Measurements from ENCODE around the gene GAL3ST3. TPM values are rescaled to one million over a fixed set of nuclear protein-coding genes. Genes with fewer than 3 reads are reported as not detected.
A peak's percentile ranks its signal among the peaks of the same experiment; 100 is the strongest.

GAL3ST3 gene
- total RNA-seq, 4 donors from 2014 or later = not detected

DNA sequence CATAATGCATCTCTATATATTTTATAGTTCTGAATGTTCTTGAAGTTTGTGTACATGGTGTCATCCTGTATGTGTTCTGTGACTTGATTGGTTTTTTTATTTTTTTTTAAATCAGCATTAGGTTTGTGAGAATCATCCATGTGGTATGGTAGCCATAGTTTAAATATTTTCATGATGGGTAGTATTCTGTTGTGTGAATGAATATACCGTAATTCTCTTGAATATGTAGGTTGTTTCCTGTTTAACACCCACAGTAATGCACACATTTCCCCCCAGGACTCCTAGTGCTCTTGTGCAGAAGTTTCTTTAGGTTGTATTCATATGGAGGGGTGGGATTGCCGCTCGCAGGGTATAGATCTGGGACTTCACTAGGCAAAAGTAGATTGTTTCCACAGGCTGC, 23.1 kb upstream of the GAL3ST3 start:
- TF ChIP-seq POLR2A (IDR thresholded peaks at IDR 0.05) (no peak), POLR2AphosphoS5 (IDR thresholded peaks at IDR 0.05) (no peak), EP300 (IDR thresholded peaks at IDR 0.05) (no peak)
- TF ChIP-seq, protein P1, sequence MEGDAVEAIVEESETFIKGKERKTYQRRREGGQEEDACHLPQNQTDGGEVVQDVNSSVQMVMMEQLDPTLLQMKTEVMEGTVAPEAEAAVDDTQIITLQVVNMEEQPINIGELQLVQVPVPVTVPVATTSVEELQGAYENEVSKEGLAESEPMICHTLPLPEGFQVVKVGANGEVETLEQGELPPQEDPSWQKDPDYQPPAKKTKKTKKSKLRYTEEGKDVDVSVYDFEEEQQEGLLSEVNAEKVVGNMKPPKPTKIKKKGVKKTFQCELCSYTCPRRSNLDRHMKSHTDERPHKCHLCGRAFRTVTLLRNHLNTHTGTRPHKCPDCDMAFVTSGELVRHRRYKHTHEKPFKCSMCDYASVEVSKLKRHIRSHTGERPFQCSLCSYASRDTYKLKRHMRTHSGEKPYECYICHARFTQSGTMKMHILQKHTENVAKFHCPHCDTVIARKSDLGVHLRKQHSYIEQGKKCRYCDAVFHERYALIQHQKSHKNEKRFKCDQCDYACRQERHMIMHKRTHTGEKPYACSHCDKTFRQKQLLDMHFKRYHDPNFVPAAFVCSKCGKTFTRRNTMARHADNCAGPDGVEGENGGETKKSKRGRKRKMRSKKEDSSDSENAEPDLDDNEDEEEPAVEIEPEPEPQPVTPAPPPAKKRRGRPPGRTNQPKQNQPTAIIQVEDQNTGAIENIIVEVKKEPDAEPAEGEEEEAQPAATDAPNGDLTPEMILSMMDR (IDR thresholded peaks at IDR 0.05) = no peak
- DNase-seq (ENCODE audit: low spot score in 2 of 2) = no peak
- Histone ChIP-seq H3K4me3 (no peak overlapping the region), H3K27me3 (no peaks in the 10 kb centered on the region), H3K36me3 (peaks cover 11% of the 10 kb centered on the region), H3K4me1 (peaks cover 43% of the 10 kb centered on the region), H3K9me3 (no peaks in the 10 kb centered on the region), H3K27ac (no peak overlapping the region)
- WGBS = 85% methylated on average over 3 of the region's 3 CpGs

DNA sequence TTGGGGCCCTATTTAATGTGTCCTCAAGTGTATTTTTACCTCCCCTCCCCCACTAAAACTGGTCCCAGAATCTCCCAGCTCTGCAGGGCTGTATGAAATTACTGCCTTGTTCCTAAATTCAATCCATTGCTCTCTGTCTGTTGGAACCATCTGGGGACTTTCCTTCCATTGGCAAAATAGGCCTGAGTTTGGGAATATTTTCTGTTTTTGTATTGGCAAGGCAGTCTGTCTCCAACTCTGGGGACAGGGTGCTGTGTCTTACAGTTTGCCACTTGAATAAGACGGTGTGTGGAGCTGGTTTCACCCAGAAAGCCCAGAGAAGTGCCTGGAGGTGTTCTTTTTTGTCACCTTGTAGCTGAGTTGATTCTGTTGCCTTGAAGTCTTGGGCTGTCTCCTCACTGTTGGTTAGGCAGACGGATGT, 22.4 kb upstream of the GAL3ST3 start:
- Histone ChIP-seq H3K27me3 (no peaks in the 10 kb centered on the region), H3K36me3 (peaks cover 18% of the 10 kb centered on the region), H3K4me3 (peak overlapping the region; percentile 88), H3K27ac (peak overlapping the region; percentile 96), H3K9me3 (no peaks in the 10 kb centered on the region), H3K4me1 (peaks cover 43% of the 10 kb centered on the region)
- no peak for DNase-seq (ENCODE audit: low spot score in 2 of 2)
- no peak for TF ChIP-seq POLR2AphosphoS5 (IDR thresholded peaks at IDR 0.05)
- TF ChIP-seq, protein P1 (IDR thresholded peaks at IDR 0.05) = no peak
- no peak for TF ChIP-seq POLR2A (IDR thresholded peaks at IDR 0.05)
- no peak for TF ChIP-seq EP300 (IDR thresholded peaks at IDR 0.05)
- WGBS = 30% methylated on average over 2 of the region's 2 CpGs

DNA sequence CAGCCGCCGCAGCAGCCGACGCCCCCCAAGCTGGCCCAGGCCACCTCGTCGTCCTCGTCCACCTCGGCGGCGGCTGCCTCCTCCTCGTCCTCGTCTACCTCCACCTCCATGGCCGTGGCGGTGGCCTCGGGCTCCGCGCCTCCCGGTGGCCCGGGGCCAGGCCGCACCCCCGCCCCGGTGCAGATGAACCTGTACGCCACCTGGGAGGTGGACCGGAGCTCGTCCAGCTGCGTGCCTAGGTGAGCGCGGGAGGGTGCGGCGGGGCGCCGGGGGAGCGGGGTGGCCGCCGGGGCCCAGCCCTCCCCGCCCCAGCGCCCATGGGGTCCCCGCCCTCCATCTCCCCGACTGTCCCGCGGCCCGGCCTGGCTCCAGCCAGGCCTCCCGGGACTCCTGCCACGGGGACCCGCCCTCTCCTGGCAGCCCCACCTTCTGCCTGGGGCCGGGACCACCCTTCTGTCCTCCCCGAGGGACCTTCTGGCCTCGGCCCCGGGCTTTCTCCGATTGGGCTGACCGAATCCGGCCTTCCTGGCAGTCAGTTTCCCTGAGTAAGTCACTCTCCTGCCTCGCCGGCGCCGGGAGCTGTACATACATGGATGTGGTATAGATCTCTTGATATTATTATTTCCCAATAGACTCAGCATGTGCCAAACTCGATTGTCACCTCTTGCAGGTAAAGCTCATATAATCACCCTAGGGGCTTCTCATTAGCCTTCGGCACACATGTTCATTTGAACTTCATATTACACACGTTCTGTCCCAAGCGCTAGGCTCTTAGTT, 21.8 kb upstream of the GAL3ST3 start:
- WGBS = 1% methylated on average over 37 of the region's 60 CpGs
- peak; percentile 85 to 89 for DNase-seq (ENCODE audit: low spot score in 2 of 2)
- H3K36me3 ChIP-seq = peaks cover 24% of the 10 kb centered on the region

DNA sequence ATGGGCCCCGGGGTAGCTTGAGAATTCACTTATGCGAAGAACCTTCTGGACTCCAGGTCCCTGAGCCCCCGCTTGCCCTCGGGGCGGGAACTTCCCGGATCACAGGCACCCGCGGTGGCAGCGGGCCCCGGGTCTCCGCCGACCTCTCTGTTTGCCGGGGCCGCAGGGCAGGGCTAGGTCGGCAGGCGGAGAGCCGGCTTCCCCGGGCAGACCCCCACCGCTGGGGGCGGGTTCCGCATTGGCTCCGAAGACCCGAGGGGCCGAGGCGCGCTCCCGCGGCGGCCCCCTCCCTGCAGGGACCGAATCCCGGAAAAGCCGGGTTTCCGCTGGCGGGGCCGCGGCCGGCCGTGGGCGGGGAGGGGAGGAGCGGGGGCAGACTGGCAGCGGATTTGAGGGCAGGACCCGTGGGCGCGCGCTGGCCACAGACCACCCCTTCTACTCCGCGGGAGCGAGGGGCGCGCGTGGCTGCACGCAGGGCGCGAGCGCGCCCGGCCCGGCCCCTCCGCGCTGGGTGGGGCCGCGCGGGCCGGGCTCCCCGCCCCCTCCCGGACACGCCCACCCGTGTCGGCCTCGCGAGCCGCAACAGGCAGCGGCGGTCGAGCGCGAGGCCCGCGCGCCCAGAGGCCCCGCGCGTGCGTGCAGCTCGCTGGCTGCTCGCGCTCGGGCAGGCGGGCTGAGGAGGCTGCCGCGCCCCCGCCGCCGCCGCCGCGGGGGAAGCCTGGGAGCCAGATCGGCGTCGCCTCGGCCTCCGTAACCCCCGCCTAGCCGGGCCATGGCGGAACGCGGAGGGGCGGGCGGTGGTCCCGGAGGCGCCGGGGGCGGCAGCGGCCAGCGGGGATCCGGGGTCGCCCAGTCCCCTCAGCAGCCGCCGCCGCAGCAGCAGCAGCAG, 21.0 kb upstream of the GAL3ST3 start, which contains the start of gene PACS1:
PACS1 (plus strand) TSS at position 558 of the 889 bp plus-strand sequence; CDS start at position 773, 215 bp downstream.
- peak within 1 kb of the TSS; percentile 88 for H3K4me3 ChIP-seq
- peak within 1 kb of the TSS; percentile 96 for H3K27ac ChIP-seq
- H3K36me3 ChIP-seq = peaks cover 31% of the 10 kb centered on the region
- no peaks in the 10 kb centered on the region for H3K9me3 ChIP-seq
- peaks cover 36% of the 10 kb centered on the region for H3K4me1 ChIP-seq
- H3K27me3 ChIP-seq = no peaks in the 10 kb centered on the region
- peak in 1 of 3 donors; percentile 28 for TF ChIP-seq POLR2AphosphoS5 (IDR thresholded peaks at IDR 0.05)
- TF ChIP-seq EP300 (IDR thresholded peaks at IDR 0.05) = no peak
- TF ChIP-seq, protein P1 (IDR thresholded peaks at IDR 0.05) = peak in 1 of 2 donors; percentile 6
- peak in 1 of 2 donors; percentile 3 for TF ChIP-seq POLR2A (IDR thresholded peaks at IDR 0.05)
- WGBS = 0% methylated on average over 21 of the region's 120 CpGs
- peak; percentile 83 to 86 for DNase-seq (ENCODE audit: low spot score in 2 of 2)

More for the DNA sequence above, 21.8 kb upstream of the GAL3ST3 start:
- Histone ChIP-seq H3K27ac (peak overlapping the region; percentile 96), H3K9me3 (no peaks in the 10 kb centered on the region), H3K4me1 (peaks cover 43% of the 10 kb centered on the region), H3K27me3 (no peaks in the 10 kb centered on the region), H3K4me3 (peak overlapping the region; percentile 88)
- TF ChIP-seq POLR2AphosphoS5 (IDR thresholded peaks at IDR 0.05) (no peak), POLR2A (IDR thresholded peaks at IDR 0.05) (no peak), EP300 (IDR thresholded peaks at IDR 0.05) (no peak)
- TF ChIP-seq, protein P1 (IDR thresholded peaks at IDR 0.05) = no peak
